Stimulated activated CD4-positive, alpha-beta T cell treated with anti-CD3 and anti-CD28 coated beads, Interleukin-2, amount 100 ng/mL, for 48 hours (primary cell): ENCODE data around the gene MBD3.
A peak's percentile ranks its signal among the peaks of the same experiment; 100 is the strongest.
"Not testable (repeated sequence)": the region's sequence is repeated elsewhere in the genome, so short reads cannot be mapped to it uniquely, and the experiment has no call there.

ENCODE experiments used
- DNase-seq, 2 donors: peaks; one replicate each; pipeline ENCODE4 v3.0.0-alpha.2; 2020

MBD3 gene

DNA sequence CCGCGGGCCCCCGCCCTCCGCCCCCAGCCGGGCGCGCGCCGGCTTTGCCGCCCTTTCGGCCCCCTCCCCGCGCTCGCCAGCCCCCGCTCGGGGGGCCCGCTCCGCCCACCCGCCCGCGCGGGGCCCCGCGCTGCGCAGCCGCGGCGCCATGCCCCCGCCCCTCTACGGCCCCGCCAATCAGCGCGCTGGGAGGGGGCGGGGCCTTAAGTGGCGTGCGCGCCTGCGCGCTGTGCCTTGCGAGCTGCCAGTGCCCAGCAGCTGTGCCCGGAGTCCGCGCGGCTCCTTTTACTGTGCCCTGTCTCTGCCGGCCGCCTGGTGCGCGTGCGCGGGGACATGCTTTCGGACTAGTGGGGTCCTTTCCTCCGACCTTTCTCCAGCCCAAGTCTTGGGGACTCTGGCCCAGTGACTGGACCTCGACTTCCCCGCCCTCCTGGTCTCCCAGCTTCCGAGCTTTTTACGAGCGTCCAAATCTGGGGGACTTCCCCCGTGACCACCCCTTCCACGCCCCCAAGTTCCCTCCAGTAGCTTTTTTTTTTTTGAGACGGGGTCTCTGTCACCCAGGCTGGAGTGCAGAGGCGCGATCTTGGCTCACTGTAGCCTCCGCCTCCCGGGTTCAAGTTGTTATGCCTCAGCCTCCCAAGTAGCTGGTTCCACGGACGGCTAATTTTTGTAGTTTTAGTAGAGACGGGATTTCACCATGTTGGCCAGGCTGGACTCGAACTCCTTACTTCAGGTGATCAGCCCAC lies at the start of gene MBD3:
Gene MBD3 (minus strand): TSS at position 111 of the 746 bp plus-strand sequence. CDS start 234 bp downstream, outside the sequence.
- peak; percentile 82 to 84 for DNase-seq

DNA sequence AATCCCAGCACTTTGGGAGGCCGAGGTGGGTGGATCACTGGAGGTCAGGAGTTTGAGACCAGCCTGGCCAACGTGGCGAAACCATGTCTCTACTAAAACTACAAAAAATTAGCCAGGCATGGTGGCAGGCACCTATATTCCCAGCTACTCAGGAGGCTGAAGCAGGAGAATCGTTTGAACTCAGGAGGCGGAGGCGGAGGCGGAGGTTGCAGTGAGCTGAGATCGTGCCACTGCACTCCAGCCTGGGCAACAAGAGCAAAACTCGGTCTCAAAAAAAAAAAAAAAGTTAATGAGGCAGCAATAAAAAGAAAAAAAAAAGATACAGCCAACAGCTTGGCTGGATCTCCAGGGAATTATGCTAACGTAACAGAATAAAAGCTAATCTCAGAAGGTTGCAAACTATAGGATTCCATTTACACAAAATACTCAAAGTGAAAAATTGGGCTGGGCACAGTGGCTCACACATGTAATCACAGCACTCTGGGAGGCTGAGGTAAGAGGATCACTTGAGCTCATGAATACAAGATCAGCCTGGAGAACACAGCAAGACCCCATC lies 48.3 kb upstream of the MBD3 start:
- not testable (repeated sequence) for DNase-seq

GRCh38 chr19:1636325-1637236 lies 43.9 kb upstream of the MBD3 start:
- DNase-seq = no peak

DNA sequence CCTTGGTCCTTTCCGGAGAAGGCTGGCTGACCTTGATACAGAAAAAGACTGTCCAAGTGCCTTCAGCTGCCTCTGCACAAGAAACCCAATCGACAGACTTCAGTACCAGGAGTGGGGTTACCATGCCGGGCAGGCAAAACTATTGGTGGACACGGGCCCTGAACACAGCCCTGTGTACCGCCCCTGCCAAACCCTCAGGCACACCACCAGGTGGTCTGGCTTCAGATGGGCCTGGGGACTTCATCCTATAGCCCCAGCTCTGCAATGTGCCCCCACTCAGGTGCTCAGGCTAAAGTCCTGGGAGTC lies 42.2 kb upstream of the MBD3 start:
- no peak for DNase-seq

- no peak for DNase-seq
Observed at GRCh38 chr19:1634242-1634937, 41.7 kb upstream of the MBD3 start.

- no peak for DNase-seq
Observed at GRCh38 chr19:1633269-1633826, 40.7 kb upstream of the MBD3 start.

- no peak for DNase-seq
Observed at GRCh38 chr19:1632462-1633268, 40.0 kb upstream of the MBD3 start.

GRCh38 chr19:1631557-1632100 lies 39.0 kb upstream of the MBD3 start:
- DNase-seq = no peak

- DNase-seq = no peak
Observed at GRCh38 chr19:1630811-1631210, 38.1 kb upstream of the MBD3 start.

GRCh38 chr19:1630012-1630411 lies 37.3 kb upstream of the MBD3 start:
- no peak for DNase-seq

DNA sequence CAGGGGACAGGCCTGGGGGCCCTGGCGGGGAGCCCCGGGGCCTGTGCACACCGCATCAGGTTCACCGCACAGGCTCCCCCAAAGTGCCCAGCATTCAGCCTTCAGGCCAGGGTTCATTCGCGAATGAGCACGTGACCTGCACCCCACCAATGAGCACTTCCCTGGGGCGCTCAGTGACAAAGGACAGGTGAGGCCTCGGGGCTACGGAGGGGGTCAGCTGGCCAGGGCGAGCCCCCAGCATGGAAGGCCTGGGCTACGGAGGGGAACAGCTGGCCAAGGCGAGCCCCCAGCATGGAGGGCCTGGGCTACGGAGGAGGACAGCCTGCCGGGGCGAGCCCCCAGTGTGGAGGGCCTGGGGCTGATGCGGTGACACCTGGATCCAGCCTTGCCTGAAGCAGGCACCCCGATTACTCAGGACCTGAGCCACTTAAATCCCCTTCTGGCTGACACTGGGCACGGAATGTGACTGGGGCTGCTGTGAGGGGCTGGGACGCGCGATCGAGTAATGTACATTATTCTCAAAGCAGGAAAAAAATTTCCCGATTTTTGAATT lies 36.7 kb upstream of the MBD3 start:
- no peak for DNase-seq

DNA sequence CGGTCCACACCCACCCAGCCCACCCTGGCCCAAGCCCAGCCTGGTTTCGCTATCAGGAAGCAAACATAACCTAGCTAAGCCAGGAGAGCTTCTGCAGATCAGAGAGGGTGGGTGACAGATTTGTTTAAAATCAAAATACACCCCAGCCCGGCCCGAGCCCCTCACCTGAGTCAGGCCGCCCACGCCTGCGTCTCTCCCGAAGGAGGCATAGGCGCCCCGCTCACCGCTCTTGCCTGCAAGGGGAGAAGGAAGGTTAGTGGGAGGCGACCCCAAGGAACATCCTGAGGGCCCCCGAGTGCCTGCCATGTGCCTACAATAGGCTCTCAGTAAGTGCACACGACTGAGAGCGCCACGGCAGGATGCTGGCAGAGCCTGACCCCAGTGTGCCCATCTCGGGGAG lies 34.5 kb upstream of the MBD3 start:
- no peak for DNase-seq

DNA sequence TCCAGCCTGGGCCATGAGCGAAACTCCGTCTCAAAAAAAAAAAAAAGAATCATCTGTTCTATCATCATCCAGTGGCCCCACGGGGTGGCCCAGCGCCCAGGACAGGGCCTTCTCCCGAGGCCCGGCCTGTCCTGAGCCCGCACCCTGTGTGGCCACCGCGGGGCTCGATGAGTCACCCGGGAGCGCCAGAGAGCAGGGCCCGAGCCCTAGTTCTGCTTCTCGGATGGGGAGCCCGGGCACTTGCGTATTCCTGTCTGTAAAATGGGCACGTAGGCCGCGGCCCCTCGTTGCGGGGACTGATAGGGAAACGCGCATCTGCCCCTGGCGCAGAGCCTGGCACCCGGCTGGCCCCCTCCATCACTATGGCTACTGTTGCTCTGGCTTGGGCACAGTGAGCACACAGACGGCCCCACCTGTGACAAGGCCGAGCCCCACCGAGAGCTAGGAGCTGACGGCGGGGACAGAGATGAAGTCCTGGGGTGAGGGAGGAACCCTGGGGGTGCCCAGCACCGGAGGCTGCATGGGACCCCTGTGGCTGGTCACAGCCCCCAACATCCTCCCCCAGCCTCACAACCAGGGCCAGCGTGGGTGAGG lies 33.8 kb upstream of the MBD3 start:
- DNase-seq = no peak

GRCh38 chr19:1624458-1624857 lies 31.8 kb upstream of the MBD3 start:
- DNase-seq = peak in 1 of 2 donors; percentile 44

GRCh38 chr19:1622541-1622940 lies 29.9 kb upstream of the MBD3 start:
- no peak for DNase-seq

GRCh38 chr19:1622007-1622406 lies 29.3 kb upstream of the MBD3 start:
- no peak for DNase-seq

- DNase-seq = no peak
Observed at GRCh38 chr19:1621574-1621973, 28.9 kb upstream of the MBD3 start.

GRCh38 chr19:1621021-1621420 lies 28.4 kb upstream of the MBD3 start:
- DNase-seq = no peak

GRCh38 chr19:1620502-1620901 lies 27.8 kb upstream of the MBD3 start:
- no peak for DNase-seq

- no peak for DNase-seq
Observed at GRCh38 chr19:1619703-1620102, 27.0 kb upstream of the MBD3 start.

GRCh38 chr19:1619094-1619439 lies 26.4 kb upstream of the MBD3 start:
- DNase-seq = no peak
